SH-SY5Y (cell line): ENCODE measurements around the gene LCAT.

Experiments used
- GATA2 ChIP-seq: IDR thresholded peaks from 2 replicates; pipeline ENCODE4 v1.6.1; 2011; ENCODE audit warnings: mild to moderate bottlenecking, low read depth, low read length
- GATA3 ChIP-seq: IDR thresholded peaks from 2 replicates; pipeline ENCODE4 v1.6.1; 2011; ENCODE audit warnings: low read depth, mild to moderate bottlenecking, low read length, moderate library complexity

- TF ChIP-seq GATA2 (no peak), GATA3 (no peak)
Measured at GRCh38 chr16:67943619-67944504, at the start of gene LCAT.
